Mucosa of descending colon (tissue), 3 donors: ENCODE measurements around the gene ATP9B. TPM values are rescaled to one million over a fixed set of nuclear protein-coding genes. Genes with fewer than 3 reads are reported as not detected.
A peak's percentile ranks its signal among the peaks of the same experiment; 100 is the strongest.

Experiments
- ATAC-seq: fragments of 200-7000 bp; cut with Tn5 transposase; one replicate; pipeline ENCODE4 v1.9.1; 2020; ENCODE audit warnings: mild to moderate bottlenecking, moderate library complexity
- DNase-seq, 3 donors: peaks; one replicate each; pipeline ENCODE4 v3.0.0-alpha.2; 2020
- H3K36me3 ChIP-seq: fragments of 200-600 bp; one replicate; pipeline ENCODE4 v1.8.0; 2021; ENCODE audit warnings: low read depth, mild to moderate bottlenecking
- H3K4me1 ChIP-seq: fragments of 200-600 bp; one replicate; pipeline ENCODE4 v1.8.0; 2021; ENCODE audit warnings: low read depth, mild to moderate bottlenecking
- H3K4me3 ChIP-seq: fragments of 200-600 bp; one replicate; pipeline ENCODE4 v1.8.0; 2021; ENCODE audit warnings: mild to moderate bottlenecking
- H3K9me3 ChIP-seq: fragments of 200-600 bp; one replicate; pipeline ENCODE4 v1.8.0; 2021; ENCODE audit warnings: mild to moderate bottlenecking
- CTCF ChIP-seq: fragments of 200-600 bp; IDR thresholded peaks from one replicate; pipeline ENCODE4 v1.8.0; 2022; ENCODE audit warnings: antibody characterized with exemption, mild to moderate bottlenecking
- intact Hi-C, 2 donors: fragments of 100-400 bp; cut with DNase I in 1 of 2; cut with micrococcal nuclease in 1 of 2; formaldehyde crosslinking; loops; one replicate each; pipeline versions ENCODE4 v1.11.0 to v1.11.1; 2022; cut with DNase I, micrococcal nuclease
- total RNA-seq, 3 donors: library from RNA; stranded (reverse); fragmentation: NEBNext Ultra II Directional in 2 of 3; extraction: Animal tissue kit (Norgen Biotek cat#: 25700) in 2 of 3; gene quantifications; one replicate each; pipeline versions ENCODE4 v1.2.1 to v1.2.4, GENCODE V29; 2021 to 2023
- donor health status: DM: no; HTN: no; CAD: no; lungs with moderate emphysema.
- donor health status: DM: no; HTN: no; CAD: no.
- donor health status: DM: no; HTN: yes; CAD: no.

ATP9B gene
- total RNA-seq, 3 donors from 2014 or later, result 25.8 to 37.1 (median 34.1) TPM

GRCh38 chr18:79335833-79336360, 266.7 kb downstream of the ATP9B start:
- no peaks in the 10 kb centered on the region for H3K36me3 ChIP-seq
- ATAC-seq (no peak), DNase-seq (no peak)

GRCh38 chr18:79336556-79337142, 267.5 kb downstream of the ATP9B start:
- no peaks in the 10 kb centered on the region for H3K4me1 ChIP-seq
- no peaks in the 10 kb centered on the region for H3K9me3 ChIP-seq
- peak; percentile 13 for ATAC-seq
- no peaks in the 10 kb centered on the region for H3K36me3 ChIP-seq
- H3K4me3 ChIP-seq, result no peak overlapping the region
- TF ChIP-seq CTCF, result no peak
- intact Hi-C loops, result no loop called here
- no peak for DNase-seq

More at GRCh38 chr18:79335833-79336360, 266.7 kb downstream of the ATP9B start:
- Histone ChIP-seq H3K9me3 (no peaks in the 10 kb centered on the region), H3K4me3 (no peak overlapping the region), H3K4me1 (no peaks in the 10 kb centered on the region)
- intact Hi-C loops, result no loop called here
- no peak for TF ChIP-seq CTCF

- no peak for TF ChIP-seq CTCF
- H3K4me1 ChIP-seq, result no peaks in the 10 kb centered on the region
- H3K36me3 ChIP-seq, result no peaks in the 10 kb centered on the region
- no peak for DNase-seq
- intact Hi-C loops, result no loop called here
- ATAC-seq, result no peak
- H3K9me3 ChIP-seq, result no peaks in the 10 kb centered on the region
- no peak overlapping the region for H3K4me3 ChIP-seq
Measured at GRCh38 chr18:79337184-79337583, 268.0 kb downstream of the ATP9B start.

GRCh38 chr18:79337620-79338019, 268.4 kb downstream of the ATP9B start:
- no peak overlapping the region for H3K4me3 ChIP-seq
- intact Hi-C loops, result no loop called here
- DNase-seq (no peak), ATAC-seq (no peak)
- H3K36me3 ChIP-seq, result no peaks in the 10 kb centered on the region
- no peak for TF ChIP-seq CTCF
- H3K9me3 ChIP-seq, result no peaks in the 10 kb centered on the region
- H3K4me1 ChIP-seq, result no peaks in the 10 kb centered on the region

GRCh38 chr18:79339094-79339908, 270.1 kb downstream of the ATP9B start:
- Histone ChIP-seq H3K4me3 (no peak overlapping the region), H3K9me3 (no peaks in the 10 kb centered on the region), H3K36me3 (no peaks in the 10 kb centered on the region), H3K4me1 (no peaks in the 10 kb centered on the region)
- ATAC-seq, result no peak
- intact Hi-C loops, result no loop called here
- DNase-seq, result no peak
- TF ChIP-seq CTCF, result no peak
